ENCODE measurements around the gene SNRNP48.

Gene SNRNP48

DNA sequence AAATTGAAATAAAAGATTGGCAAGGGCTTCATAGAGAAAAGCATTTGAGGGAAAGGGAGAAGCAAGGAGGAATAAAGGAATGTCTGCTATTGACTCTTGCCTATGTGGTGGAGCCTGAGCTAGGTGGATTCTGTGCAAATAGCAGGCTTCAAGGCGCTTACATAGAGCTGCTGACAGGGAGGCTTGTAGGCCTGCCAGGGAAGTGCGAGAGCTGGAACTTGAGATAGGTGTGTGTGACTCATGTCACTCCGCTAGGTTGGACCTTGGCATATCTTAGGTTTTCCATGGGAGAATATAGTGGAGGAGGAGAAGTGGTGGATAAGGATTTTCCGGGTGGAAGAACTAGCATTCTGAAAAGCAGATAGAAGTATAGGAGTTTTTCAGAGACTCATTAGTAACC is 14.0 kb downstream of the SNRNP48 start:
- no peak for DNase-seq

DNA sequence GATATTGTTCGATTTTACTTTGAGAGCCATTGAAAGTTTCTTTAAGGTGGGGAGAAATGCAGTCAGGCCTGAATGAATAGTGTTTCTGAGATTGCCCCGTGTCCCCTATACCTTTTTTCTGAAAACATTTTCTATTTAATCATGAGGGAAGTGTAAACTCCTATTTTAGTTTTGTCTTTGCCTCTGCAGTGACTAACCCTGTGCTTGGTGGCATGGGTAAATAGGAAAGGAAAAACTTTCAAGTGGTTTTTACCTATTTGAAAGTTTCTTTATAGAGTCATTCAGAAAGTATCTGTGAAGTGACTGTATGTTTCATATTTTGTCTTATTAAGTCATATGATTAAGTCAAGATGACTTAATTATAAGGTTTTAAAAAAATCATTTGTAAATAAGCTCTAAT is 14.5 kb downstream of the SNRNP48 start:
- DNase-seq, result no peak

DNA sequence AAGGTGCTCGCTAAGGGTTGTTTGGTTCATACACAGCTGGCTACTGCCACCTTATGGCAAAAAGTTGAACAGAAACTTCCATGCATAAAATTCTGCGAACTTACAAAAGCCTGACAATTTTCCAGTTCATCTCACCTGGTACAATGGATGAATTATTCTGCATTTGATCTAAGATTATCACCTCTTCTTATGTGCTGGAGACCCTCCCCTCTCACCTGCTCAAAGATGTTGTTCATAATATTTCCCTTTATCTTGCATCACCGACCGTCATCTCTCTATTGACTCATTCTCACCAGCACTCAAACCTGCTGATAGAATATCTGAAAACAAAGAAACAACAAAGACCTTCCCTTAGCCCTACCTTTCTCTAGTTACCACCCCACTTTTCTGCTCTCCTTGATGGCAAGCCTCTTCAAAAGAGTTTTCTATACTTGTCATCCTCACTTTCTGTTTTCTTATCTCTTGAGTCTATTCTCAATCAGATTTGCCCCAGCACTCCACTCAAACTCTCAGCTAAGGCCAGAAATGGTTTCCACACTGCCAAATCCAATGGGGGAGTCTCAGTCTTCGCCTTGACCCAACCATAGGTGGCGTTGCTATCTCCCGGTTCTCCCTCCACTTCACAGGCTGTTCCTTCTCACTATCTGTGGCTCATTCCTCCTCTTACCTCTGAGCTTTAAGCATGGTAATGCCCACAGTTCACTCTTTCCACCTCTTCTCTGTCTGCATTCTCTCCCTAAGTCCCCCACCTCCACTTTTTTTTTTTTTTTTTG is 25.8 kb downstream of the SNRNP48 start:
- DNase-seq, result peak; percentile 71

DNA sequence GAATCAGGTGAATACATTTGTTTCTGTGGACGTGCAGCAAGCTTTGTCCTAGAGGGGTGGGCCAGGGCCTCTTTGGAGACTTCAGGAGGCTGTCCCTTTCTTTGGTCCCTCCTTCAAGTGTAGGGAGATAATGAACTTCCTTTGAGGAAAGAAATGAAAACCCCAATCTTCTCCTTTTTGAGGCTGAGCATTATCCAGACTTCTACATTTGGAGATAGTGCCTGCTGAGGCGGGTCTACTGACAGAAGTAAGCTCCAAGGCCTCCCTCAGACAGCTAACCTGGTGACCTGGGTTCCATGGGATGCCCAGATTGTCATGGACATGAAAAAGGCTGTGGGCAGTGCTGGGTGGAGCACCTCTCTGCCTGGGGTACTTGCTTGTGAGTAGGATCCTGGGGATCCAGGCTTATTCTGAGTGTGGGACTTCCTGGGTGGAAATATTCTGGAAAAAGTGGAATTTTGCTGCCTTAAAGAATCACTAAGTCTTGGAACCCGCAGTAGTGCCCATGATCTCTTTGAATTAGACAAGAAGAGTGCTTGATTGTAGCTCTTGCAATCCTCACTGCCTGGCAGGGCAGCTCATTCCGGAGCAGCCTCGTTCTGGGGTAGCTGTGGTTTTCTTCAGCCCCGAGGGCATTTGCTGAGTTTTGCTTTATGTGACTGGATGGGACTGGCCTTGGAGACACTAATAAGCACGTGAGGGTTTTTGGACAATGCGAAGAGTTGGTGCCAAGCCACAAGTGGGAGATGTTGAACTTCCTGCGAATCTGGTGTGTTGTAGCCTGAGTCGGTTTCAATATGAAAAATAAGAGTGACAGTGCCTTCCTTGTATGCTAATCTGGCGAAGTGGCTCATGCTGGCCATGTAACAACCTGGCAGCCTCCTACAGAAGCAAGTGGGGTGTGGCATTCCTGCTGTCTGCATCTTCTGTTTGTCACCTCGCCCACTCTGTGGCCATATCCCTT is 28.1 kb downstream of the SNRNP48 start:
- DNase-seq, result peak; percentile 99

DNA sequence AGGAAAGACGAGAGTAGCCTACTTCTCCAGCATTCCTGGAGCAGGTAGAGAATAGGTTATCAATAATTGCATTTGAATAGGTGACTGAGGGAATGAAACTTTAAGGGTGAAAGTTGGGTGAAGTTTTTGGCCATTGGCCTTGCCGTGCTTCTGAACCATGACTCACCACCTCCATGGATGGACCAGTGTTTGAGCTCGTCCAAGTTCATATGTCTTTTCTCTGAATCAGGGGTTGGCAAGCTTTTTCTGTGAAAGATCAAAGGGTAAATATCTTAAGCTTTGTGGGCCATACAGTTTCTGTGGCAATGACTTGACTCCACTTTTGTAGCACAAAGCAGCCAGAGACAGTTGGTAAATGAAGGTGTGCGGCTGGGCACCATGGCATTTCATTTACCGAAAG is 31.8 kb downstream of the SNRNP48 start:
- no peak for DNase-seq

DNA sequence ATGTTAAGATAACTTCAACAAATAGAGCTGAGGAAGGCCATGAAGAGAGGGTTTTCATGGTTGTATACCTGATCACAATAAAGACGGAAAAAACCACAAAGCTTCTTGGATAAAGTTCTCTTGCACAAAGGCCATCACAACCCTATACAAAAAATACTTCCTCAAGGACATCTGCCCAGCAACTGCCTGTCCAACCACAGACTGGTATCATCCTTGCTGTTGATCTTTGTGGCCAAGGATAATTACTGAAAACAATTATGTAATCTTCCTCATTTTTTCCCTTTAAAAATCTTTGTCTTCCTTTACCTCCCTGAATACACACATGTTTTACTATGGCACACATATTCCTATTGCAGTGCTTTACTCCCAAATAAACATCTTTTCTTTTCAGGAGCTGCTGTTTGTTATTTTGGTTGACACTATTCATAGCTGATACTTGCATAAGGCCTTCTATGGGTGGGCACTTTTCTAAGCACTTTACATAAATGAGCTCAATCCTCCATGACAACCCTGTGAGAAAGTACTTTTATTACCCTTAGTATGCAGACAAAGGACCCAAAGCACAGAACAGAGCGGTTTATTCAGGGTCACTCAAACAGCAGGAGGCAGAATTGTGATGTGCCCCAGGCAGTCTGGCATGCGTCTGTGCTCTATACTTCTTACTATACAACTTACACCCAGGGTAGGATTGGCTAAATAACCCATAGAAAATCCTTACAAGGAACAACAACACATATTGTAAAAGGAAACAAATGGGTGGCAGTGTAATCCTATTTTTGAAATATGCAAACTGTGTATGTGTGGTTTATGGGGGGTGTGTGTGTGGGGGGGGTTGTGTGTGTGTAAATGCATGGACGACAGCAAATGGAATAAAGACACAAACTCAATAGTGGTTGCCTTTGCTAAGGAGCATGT is 35.1 kb downstream of the SNRNP48 start:
- DNase-seq, result no peak

DNA sequence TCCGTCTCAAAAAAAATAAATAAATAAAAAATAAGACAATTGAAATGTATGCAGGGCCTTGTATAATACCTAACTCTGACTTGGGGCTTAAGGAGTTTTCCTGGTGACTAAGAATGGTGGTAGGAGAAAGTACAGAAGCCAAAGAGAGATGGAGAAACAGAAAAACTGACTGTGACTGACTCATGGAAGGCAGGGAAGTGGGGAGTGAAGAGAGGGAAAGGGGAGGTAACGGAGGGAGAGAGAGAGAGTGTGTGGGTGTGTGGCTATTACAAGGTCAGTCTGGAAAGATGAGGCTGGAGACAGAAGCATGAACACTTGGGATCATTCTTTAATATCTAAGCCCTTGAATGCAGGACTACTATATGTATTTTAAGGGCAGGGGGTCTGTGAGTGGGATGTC is 38.5 kb downstream of the SNRNP48 start:
- DNase-seq, result no peak

DNA sequence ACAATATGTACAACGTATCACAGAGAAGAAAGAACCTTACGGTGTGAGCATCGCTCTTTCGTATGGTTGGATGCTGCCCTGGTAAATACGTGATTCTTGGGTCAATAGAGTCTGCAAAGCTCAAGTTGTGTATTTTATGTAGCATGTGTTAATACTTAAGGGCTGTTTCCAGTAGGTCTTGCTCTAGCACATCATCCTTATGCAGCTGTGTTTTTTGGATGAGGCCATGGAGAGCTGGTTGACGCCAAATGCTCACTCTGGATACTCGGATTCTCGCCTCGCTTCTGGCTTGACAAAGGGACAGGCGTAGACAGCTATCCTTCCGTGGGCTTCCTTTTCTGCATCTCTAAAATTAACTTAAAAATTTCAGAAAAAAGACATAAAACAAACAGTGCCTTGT is 38.9 kb downstream of the SNRNP48 start:
- no peak for DNase-seq

DNA sequence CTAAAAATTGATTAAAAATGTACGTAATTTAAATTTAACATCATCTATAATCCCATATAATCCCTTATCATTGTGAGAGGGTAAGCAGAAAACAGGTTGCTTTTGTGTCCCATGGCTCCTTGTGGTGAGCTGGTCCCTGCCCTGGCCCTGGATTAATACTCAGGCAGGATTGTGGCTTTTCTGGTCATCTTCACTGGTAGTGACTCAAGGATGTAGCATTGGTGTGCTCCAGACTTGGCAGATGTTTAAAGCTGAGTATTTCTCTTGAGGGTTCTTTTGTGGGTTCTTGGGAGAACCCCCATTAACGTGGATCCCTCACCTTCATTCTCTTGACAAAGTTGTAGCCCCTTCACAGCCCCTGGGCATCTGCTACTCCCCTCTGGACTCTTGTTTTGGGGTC is 39.3 kb downstream of the SNRNP48 start:
- no peak for DNase-seq

DNA sequence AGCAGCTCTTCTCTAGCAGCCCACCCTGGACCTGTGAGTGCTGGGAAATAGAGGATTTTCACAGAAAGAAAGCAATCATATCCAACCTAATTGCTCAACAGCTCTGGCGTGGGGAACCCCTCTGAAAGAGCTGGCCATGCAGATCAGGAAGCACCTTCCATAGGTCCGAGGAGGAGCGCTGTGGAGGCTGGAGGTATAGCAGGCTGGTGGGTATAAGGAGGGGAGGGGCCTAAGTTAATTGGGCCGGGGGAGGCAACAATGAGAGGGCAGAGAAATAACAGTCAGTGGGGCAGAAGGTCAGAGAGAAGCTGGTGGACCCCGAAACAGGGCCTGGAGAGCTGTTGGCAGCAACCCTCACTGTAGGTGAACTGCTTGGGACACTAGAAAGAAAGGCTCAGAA is 40.8 kb downstream of the SNRNP48 start:
- DNase-seq, result no peak

DNA sequence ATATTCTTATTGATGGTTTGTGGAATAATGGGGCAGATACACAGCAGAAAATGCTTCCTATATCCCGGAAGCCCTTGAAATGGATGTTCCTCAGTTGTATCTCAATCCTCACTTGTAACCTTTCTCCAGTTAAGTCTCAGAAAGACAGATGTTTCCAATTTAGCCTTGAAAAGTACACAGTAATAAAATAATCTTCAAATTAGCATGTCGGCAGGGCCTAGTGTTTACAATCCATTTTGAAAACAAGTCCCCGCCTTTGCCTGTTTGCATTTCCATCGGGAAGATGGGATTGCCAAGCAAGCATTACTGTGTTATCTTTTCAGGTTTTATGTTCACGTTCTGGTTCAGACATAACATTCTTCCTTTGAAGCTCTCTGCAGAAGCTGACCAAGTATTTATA is 41.5 kb downstream of the SNRNP48 start:
- DNase-seq, result no peak

DNA sequence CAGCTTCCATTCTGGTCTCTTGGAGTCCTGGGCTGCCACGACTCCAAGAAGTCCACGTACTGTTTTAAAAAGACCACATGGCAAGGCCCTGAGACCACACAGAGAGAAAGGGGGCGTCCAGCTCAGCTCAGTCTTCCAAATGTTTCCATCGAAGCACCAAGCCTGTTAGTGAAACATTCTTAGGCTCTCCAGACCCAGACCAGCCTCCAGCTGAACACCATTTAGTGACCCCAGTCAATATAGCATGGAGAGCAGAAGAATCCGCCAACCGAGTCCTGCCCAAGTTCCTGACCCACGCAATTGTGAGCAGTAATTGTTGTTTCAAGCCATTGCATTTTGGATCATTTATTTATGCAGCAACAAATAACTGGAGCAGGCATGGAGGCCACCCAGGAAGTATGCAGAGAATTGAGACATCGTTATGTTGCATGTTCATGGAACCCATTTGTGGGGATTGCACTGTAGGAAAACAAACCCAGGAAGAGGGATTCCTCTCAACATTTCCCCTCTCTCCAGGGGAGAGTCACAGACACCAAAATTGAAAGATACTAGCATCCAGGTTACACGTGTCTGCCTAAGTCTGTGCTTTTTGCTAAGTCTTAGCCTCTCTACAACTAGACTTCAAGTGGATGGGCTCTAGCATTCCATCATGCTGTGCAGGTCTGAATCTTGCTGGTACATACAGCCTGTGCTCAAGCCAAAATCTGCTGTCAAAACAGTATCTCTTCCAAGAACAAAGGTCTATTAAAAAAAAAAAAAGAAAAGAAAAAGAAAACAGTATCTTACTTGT is 42.7 kb downstream of the SNRNP48 start:
- no peak for DNase-seq

DNA sequence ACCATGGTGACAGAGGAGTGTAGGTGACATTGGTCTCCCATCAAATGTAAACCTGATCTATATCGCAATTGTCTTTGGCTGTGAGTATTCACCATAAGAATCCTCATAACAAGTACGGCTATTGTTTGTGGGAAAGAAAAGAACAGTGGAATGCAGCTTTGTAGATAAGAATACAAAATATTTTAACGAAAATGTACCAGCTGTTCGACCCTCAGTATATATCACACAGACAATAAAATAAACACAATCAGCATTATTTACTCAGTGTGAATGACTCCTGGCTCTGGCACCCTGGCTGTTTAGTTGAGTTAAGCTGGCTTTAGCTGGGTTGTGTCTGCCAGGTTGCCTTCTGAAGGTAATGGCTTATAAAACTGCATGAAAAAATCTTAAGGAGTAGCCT is 43.4 kb downstream of the SNRNP48 start:
- DNase-seq, result peak; percentile 87

DNA sequence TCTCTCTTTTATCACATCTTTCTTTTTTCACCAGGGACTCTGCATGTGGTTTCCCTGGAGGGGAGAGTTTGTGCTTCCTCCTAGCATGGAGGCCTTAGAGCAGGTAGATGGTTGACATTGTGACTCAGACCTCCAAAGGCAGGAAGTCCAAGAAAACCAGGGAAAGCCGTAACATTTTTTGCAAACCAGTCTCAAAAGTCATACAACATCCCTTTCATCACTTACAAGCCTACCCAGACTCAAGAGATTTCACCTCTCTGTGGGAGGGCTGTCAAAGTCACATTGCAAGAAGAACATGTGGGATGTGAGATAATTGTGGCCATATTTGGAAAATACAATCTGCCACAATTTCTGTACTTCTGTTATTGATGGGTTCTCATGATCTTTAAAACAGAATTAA is 46.2 kb downstream of the SNRNP48 start:
- no peak for DNase-seq

DNA sequence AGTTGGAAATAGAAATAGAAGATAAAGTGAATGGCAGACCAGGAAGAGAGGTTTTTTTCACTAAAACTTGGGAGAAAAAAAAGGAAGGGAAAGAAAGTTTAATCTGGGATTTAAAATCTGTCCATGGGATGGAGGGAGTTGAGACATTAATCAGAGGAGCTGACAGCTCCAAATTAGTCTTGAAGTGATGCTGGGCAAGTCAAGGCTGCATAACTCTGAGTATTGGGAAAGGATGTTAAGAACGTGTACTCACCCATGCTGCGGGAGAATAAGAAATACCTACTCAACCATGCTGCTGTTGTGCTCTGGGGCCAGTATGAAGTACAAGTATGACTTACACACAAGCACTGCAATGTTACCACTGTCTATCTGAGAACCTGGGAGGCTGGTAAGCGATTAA is 47.5 kb downstream of the SNRNP48 start:
- no peak for DNase-seq

DNA sequence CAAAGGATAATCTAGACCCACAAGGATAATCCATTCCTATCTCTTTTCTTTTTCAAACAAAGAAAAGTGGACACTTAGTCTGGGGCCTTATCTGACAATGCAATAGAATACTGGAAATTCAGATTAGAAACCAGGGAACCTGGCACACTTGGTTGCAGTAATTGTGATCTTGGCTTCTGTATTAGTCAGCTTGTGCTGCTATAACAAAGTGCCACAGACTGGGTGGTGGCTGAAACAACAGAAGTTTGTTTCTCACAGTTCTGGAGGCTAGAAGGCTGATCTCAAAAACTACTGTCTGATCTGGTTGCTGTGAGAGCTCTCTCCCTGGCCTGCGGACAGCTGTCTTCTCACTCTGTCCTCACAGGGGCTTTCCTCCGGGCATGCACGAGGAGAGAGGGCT is 49.4 kb downstream of the SNRNP48 start:
- DNase-seq, result no peak

DNA sequence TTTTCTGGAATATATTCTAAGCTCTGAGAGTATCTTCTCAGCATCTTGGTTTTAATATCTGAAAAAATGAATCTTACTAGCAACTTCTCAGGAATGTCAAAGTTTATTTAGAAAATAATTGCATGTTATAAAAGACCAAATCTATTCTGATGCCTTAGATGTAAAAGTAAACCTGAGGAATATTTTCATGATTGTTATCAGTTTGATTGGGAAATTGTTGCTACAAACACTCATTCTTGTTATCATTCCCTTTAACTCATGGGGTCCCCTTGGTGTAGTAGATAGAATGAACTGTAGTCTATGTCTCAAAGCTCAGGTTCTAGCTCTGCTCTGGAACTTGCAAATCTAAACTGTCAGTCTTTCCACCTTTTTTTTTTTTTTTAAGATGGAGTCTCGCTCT is 50.0 kb downstream of the SNRNP48 start:
- DNase-seq, result no peak

DNA sequence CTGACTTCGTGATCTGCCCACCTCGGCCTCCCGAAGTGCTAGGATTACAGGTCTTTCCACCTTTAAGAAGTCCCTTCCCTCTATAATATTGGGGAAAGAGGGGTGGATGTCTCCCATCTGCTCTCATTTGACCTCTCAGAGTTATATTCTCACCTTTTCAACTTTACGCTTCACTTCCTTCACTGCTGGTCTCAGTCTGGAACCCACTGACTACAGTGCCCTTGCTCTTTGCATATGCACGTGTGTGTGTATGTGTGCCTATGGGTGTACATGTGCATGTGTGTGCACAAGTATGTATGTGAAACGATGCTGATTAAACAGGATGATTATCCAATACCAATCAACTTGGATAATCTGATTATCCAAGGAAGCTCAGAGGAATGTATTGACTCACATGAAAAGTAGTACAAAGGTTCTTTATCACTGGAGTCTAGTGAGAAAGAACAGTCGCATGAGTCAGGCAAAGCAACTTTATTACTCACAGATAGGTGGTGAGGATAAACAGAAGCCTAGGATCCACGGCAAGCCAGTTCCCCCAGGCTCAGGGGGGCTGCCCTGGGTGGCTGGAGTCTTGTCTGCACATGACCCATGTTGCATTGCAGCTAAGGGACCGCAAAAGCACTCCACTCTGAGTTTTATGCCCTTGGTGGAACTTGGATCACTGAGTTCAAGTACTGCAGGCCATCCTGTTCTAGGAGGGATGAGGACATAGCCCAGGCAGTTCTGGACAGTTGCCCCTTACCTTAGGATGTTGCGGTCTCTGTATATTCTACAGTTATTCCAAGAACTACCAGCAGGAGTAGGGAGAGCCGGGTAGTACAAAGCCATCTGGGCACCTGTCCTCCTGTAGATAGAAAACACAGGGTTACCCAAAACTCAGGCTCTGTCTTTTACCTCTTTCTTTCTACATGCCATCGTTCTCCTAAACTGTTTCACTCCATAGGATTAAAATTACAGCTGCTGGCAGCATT is 50.9 kb downstream of the SNRNP48 start:
- no peak for DNase-seq

DNA sequence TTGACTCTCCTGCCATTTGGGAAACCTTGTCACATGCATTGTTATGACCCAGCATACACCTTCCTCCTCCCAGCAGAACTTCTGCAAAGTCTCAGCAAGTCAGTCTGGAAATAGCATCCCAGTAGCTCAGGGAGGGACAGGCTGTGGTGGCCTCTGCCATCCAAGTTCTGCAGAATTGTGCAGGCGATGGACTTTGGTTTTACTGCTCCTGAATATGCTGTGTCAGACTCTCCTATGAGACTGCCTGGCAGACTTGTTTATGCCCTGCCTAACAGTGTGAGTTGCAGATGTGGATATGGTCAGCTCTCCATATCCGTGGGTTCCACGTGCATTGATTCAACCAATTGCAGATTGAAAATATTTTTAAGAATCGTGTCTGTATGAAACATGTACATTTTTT is 52.8 kb downstream of the SNRNP48 start:
- DNase-seq, result no peak

DNA sequence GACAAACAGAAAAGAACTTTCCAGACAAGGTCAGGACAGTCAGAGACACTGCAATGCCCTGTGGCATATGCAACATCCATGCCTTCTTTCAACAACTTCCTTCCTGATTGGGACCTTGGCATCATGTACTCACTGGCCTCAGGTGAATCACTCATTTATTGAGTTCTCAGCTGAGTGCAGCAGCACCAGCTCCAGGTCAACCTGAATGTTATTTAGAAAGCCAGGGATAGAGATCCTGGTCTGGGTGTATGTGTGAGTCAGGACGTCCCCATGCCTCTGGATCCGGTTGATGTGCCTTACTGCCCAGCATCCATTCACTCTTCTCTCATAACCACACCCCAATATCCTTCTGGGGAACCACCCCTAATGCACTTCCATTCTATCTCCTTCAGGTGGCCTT is 54.4 kb downstream of the SNRNP48 start:
- DNase-seq, result no peak

DNA sequence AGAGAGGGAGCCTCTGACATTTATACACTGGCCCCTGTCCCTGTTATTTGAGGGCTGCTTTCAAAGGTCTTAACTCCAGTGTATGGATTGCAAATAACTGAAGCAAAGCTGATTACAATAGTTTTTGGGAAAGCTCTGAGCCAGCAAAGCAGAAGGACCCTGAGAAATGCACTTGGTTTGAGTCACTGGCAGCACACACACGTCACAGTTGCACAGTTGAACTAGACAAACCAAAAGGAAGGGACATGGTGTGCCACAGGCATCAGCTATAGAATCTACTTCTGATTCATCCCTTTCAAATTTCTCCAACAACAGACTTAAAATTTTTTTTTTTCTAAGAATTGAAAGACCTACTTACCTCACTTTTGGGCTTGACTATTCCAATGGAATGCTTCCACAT is 56.4 kb downstream of the SNRNP48 start:
- no peak for DNase-seq
